ENCODE results near the gene MRPS10. TPM values are rescaled to one million over a fixed set of nuclear protein-coding genes. Genes with fewer than 3 reads are reported as not detected.

The MRPS10 gene
- total and polyA plus RNA-seq, 7 experiments from 2014 or later, result 17.0 to 60.9 (median 26.7) TPM

DNA sequence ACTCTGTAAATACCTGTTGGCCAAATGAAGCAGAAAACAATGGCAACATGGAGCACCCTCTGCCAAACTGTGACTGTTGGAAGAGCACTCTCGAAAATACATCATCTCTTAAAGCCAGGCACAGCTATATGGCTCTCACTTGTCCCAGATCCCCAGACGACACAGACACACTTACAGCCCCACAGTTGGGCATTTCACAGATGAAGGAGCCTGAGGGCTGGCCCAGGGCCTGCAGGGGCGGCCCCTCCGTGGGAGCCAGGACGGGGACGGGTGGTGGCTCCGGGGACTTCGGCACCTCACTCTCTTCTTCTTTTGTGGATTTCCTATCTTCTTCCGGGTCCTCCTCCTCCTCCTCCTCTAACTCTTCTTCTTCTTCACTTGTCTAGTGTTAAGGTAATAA is 18.4 kb upstream of the MRPS10 start:
- ATAC-seq (no peak), DNase-seq (no peak)
- Histone ChIP-seq H3K27ac (ENCODE audit: low read depth, low read length) (no peak overlapping the region), H3K4me3 (ENCODE audit: low read length) (no peak overlapping the region), H3K4me1 (ENCODE audit: control insufficient read depth in 2 of 2, insufficient read depth in 2 of 2, low read length in 2 of 2) (no peaks in the 10 kb centered on the region), H3K36me3 (ENCODE audit: control insufficient read depth in 2 of 3, insufficient read depth in 3 of 3, low read length in 3 of 3) (peaks cover 0 to 67% (median 0%) of the 10 kb centered on the region in 3 experiments), H3K27me3 (ENCODE audit: control insufficient read depth in 2 of 2, insufficient read depth in 2 of 2, low read length in 2 of 2) (no peaks in the 10 kb centered on the region), H3K9me3 (ENCODE audit: control insufficient read depth in 2 of 3, low read length in 3 of 3) (no peaks in the 10 kb centered on the region)
- H3K36me3 Mint-ChIP-seq, result peaks cover 14 to 51% (median 18%) of the 10 kb centered on the region in 5 donors
- peak overlapping the region in 1 of 9 donors; percentile 24 for H3K27ac Mint-ChIP-seq
- H3K4me1 Mint-ChIP-seq, result peaks cover 0 to 7% (median 0%) of the 10 kb centered on the region in 7 donors
- intact Hi-C loops (cut with micrococcal nuclease), result no loop called here
- no peaks in the 10 kb centered on the region for H3K27me3 Mint-ChIP-seq
- H3K4me3 Mint-ChIP-seq, result no peak overlapping the region
- POLR2A ChIA-PET, result no interaction called here
- peaks cover 0 to 2% (median 0%) of the 10 kb centered on the region in 11 donors for H3K9me3 Mint-ChIP-seq
- CTCF ChIA-PET, result no interaction called here

GRCh38 chr6:42232035-42232434 is 14.4 kb upstream of the MRPS10 start:
- H3K27ac ChIP-seq (ENCODE audit: low read depth, low read length), result no peak overlapping the region
- peaks cover 0 to 55% (median 0%) of the 10 kb centered on the region in 3 experiments for H3K36me3 ChIP-seq (ENCODE audit: control insufficient read depth in 2 of 3, insufficient read depth in 3 of 3, low read length in 3 of 3)
- ChIA-PET CTCF (interaction anchor here (1.6 kb wide), 1 partner anchor 315 kb away, joined by 5 read pairs; no protein-coding TSS in a partner anchor), POLR2A (interaction anchor here (1.3 kb wide), 1 partner anchor 15 kb away, joined by 4 read pairs; no protein-coding TSS in a partner anchor)
- ATAC-seq (no peak), DNase-seq (no peak)
- Mint-ChIP-seq H3K27ac (peak overlapping the region in 2 of 9 donors; percentile 17 to 38), H3K9me3 (peaks cover 0 to 2% (median 0%) of the 10 kb centered on the region in 11 donors), H3K27me3 (no peaks in the 10 kb centered on the region), H3K36me3 (peaks cover 3 to 45% (median 9%) of the 10 kb centered on the region in 5 donors), H3K4me3 (no peak overlapping the region), H3K4me1 (peaks cover 0 to 2% (median 0%) of the 10 kb centered on the region in 7 donors)
- no peaks in the 10 kb centered on the region for H3K27me3 ChIP-seq (ENCODE audit: control insufficient read depth in 2 of 2, insufficient read depth in 2 of 2, low read length in 2 of 2)
- intact Hi-C loops (cut with micrococcal nuclease), result loop anchor here in 1 of 2 donors (5.0 kb wide), 1 partner anchor 450 kb away; the partner anchor contains the start of gene PRICKLE4
- no peaks in the 10 kb centered on the region for H3K4me1 ChIP-seq (ENCODE audit: control insufficient read depth in 2 of 2, insufficient read depth in 2 of 2, low read length in 2 of 2)
- H3K4me3 ChIP-seq (ENCODE audit: low read length), result no peak overlapping the region
- H3K9me3 ChIP-seq (ENCODE audit: control insufficient read depth in 2 of 3, low read length in 3 of 3), result no peaks in the 10 kb centered on the region

DNA sequence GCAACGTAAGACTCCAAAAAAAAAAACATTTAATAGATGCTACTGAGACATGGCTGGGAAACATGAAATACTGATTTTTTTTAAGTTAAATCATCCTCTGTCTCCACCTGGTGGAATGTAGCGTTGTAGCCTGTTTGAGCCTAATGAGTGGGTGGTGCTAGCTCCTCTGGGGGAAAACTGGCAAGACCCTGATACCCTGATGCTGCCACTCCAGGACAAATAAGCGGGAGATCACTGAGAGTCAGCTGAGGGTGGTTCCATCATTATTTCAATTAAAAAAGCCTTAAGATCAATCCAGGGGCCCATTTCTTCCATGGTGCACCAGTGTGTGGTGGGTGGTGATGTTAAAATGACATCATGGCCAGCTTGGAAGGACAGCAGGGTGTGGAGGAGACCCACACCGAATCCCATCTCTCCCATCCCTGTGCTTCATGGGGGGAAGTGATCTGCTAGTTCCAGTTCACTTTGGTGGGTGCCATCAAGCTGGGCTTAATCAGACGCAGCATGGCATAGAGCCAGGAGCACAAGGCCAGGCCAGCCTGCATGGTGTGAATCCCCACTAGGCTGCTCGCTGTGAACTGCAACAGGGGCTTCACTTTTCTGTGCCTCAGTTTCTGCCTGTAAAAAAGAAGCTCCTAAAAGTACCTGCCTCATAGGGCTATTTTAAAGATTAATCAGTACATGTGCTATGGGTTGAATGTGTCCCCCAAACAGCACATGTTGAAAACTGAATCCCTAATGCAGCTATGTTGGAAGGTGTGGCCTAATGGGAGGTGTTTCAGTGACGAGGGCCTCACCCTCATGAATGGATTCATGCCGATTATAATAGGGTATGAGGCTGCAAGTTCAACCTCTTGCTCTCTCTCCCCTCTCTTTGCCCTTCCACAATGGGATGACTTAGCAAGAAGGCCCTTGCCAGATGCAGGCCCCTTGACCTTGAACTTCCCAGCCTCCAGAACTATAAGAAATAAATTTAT is 13.0 kb upstream of the MRPS10 start:
- ChIA-PET CTCF (interaction anchor here (0.9 kb wide), 1 partner anchor 317 kb away, joined by 3 read pairs; no protein-coding TSS in a partner anchor), POLR2A (no interaction called here)
- Histone ChIP-seq H3K27me3 (ENCODE audit: control insufficient read depth in 2 of 2, insufficient read depth in 2 of 2, low read length in 2 of 2) (no peaks in the 10 kb centered on the region), H3K9me3 (ENCODE audit: control insufficient read depth in 2 of 3, low read length in 3 of 3) (no peaks in the 10 kb centered on the region), H3K4me1 (ENCODE audit: control insufficient read depth in 2 of 2, insufficient read depth in 2 of 2, low read length in 2 of 2) (no peaks in the 10 kb centered on the region), H3K36me3 (ENCODE audit: control insufficient read depth in 2 of 3, insufficient read depth in 3 of 3, low read length in 3 of 3) (peaks cover 0 to 47% (median 0%) of the 10 kb centered on the region in 3 experiments), H3K27ac (ENCODE audit: low read depth, low read length) (no peak overlapping the region), H3K4me3 (ENCODE audit: low read length) (no peak overlapping the region)
- intact Hi-C loops (cut with micrococcal nuclease), result loop anchor here in 1 of 2 donors (5.0 kb wide), 1 partner anchor 448 kb away; the partner anchor contains the start of gene PRICKLE4
- no peaks in the 10 kb centered on the region for H3K27me3 Mint-ChIP-seq
- H3K27ac Mint-ChIP-seq, result no peak overlapping the region
- no peak for ATAC-seq
- no peak for DNase-seq
- H3K9me3 Mint-ChIP-seq, result peaks cover 0 to 2% (median 0%) of the 10 kb centered on the region in 11 donors
- peaks cover 0 to 33% (median 9%) of the 10 kb centered on the region in 5 donors for H3K36me3 Mint-ChIP-seq
- H3K4me3 Mint-ChIP-seq, result no peak overlapping the region
- H3K4me1 Mint-ChIP-seq, result peaks cover 0 to 2% (median 0%) of the 10 kb centered on the region in 7 donors

GRCh38 chr6:42229506-42230119 is 12.0 kb upstream of the MRPS10 start:
- intact Hi-C loops (cut with micrococcal nuclease), result loop anchor here in 1 of 2 donors (5.0 kb wide), 1 partner anchor 447 kb away; the partner anchor contains the start of gene PRICKLE4
- ChIA-PET CTCF (interaction anchor here (0.6 kb wide), 1 partner anchor 149 kb away, joined by 3 read pairs; no protein-coding TSS in a partner anchor), POLR2A (no interaction called here)
- H3K36me3 Mint-ChIP-seq, result peaks cover 0 to 30% (median 5%) of the 10 kb centered on the region in 5 donors
- no peak overlapping the region for H3K4me3 ChIP-seq (ENCODE audit: low read length)
- H3K9me3 ChIP-seq (ENCODE audit: control insufficient read depth in 2 of 3, low read length in 3 of 3), result no peaks in the 10 kb centered on the region
- peaks cover 0 to 46% (median 0%) of the 10 kb centered on the region in 3 experiments for H3K36me3 ChIP-seq (ENCODE audit: control insufficient read depth in 2 of 3, insufficient read depth in 3 of 3, low read length in 3 of 3)
- no peak for ATAC-seq
- H3K27ac ChIP-seq (ENCODE audit: low read depth, low read length), result no peak overlapping the region
- H3K4me3 Mint-ChIP-seq, result no peak overlapping the region
- H3K27me3 Mint-ChIP-seq, result no peaks in the 10 kb centered on the region
- H3K9me3 Mint-ChIP-seq, result peaks cover 0 to 2% (median 0%) of the 10 kb centered on the region in 11 donors
- H3K27ac Mint-ChIP-seq, result peak overlapping the region in 2 of 9 donors; percentile 67 to 85
- no peaks in the 10 kb centered on the region for H3K4me1 ChIP-seq (ENCODE audit: control insufficient read depth in 2 of 2, insufficient read depth in 2 of 2, low read length in 2 of 2)
- H3K27me3 ChIP-seq (ENCODE audit: control insufficient read depth in 2 of 2, insufficient read depth in 2 of 2, low read length in 2 of 2), result no peaks in the 10 kb centered on the region
- DNase-seq, result no peak
- peaks cover 0 to 2% (median 0%) of the 10 kb centered on the region in 7 donors for H3K4me1 Mint-ChIP-seq

DNA sequence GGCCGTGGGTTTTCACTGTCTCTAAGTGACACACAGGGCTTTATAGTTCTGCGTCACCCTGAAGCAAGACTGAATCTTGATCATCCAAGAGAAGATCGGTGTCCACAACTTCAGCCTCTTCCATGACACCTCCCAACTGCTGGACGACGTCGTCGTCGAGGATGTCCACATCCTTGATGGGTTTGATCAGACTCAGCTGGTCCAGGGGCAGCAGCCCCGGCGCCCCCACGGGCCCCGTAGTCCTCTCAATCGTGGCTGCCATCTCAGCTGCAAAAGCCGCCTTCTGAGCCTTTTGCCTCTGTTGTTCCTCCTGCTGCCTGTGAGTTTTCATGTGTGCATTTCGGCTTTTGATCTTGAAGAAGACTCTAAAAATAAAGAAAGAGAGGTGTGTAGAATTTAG is 10.6 kb upstream of the MRPS10 start:
- Histone ChIP-seq H3K4me3 (ENCODE audit: low read length) (no peak overlapping the region), H3K27me3 (ENCODE audit: control insufficient read depth in 2 of 2, insufficient read depth in 2 of 2, low read length in 2 of 2) (no peaks in the 10 kb centered on the region), H3K9me3 (ENCODE audit: control insufficient read depth in 2 of 3, low read length in 3 of 3) (no peaks in the 10 kb centered on the region), H3K27ac (ENCODE audit: low read depth, low read length) (no peak overlapping the region), H3K4me1 (ENCODE audit: control insufficient read depth in 2 of 2, insufficient read depth in 2 of 2, low read length in 2 of 2) (no peaks in the 10 kb centered on the region), H3K36me3 (ENCODE audit: control insufficient read depth in 2 of 3, insufficient read depth in 3 of 3, low read length in 3 of 3) (peaks cover 0 to 46% (median 0%) of the 10 kb centered on the region in 3 experiments)
- Mint-ChIP-seq H3K4me1 (peaks cover 0 to 8% (median 0%) of the 10 kb centered on the region in 7 donors), H3K4me3 (no peak overlapping the region), H3K27ac (no peak overlapping the region), H3K9me3 (no peaks in the 10 kb centered on the region), H3K27me3 (no peaks in the 10 kb centered on the region), H3K36me3 (peaks cover 0 to 25% (median 5%) of the 10 kb centered on the region in 5 donors)
- DNase-seq, result no peak
- ChIA-PET CTCF (interaction anchor here (1.4 kb wide), 1 partner anchor 14 kb away, joined by 3 read pairs; no protein-coding TSS in a partner anchor), POLR2A (no interaction called here)
- intact Hi-C loops (cut with micrococcal nuclease), result no loop called here
- no peak for ATAC-seq

GRCh38 chr6:42227173-42227850 is 9.7 kb upstream of the MRPS10 start:
- peaks cover 0 to 40% (median 0%) of the 10 kb centered on the region in 3 experiments for H3K36me3 ChIP-seq (ENCODE audit: control insufficient read depth in 2 of 3, insufficient read depth in 3 of 3, low read length in 3 of 3)
- ChIA-PET POLR2A (no interaction called here), CTCF (interaction anchor here (1.4 kb wide), 1 partner anchor 13 kb away, joined by 3 read pairs; no protein-coding TSS in a partner anchor)

More at GRCh38 chr6:42227173-42227850, 9.7 kb upstream of the MRPS10 start:
- Histone ChIP-seq H3K4me3 (ENCODE audit: low read length) (no peak overlapping the region), H3K9me3 (ENCODE audit: control insufficient read depth in 2 of 3, low read length in 3 of 3) (no peaks in the 10 kb centered on the region), H3K4me1 (ENCODE audit: control insufficient read depth in 2 of 2, insufficient read depth in 2 of 2, low read length in 2 of 2) (no peaks in the 10 kb centered on the region), H3K27me3 (ENCODE audit: control insufficient read depth in 2 of 2, insufficient read depth in 2 of 2, low read length in 2 of 2) (no peaks in the 10 kb centered on the region), H3K27ac (ENCODE audit: low read depth, low read length) (no peak overlapping the region)
- H3K4me1 Mint-ChIP-seq, result peaks cover 0 to 8% (median 0%) of the 10 kb centered on the region in 7 donors
- peaks cover 0 to 25% (median 5%) of the 10 kb centered on the region in 5 donors for H3K36me3 Mint-ChIP-seq
- no peaks in the 10 kb centered on the region for H3K27me3 Mint-ChIP-seq
- intact Hi-C loops (cut with micrococcal nuclease), result no loop called here
- H3K27ac Mint-ChIP-seq, result peak overlapping the region in 2 of 9 donors; percentile 12 to 55
- DNase-seq (no peak), ATAC-seq (no peak)
- no peaks in the 10 kb centered on the region for H3K9me3 Mint-ChIP-seq
- H3K4me3 Mint-ChIP-seq, result no peak overlapping the region

Measured in naive thymus-derived CD4-positive, alpha-beta T cell (primary cell).